Adipocyte (in vitro differentiated cells): ENCODE results near the gene PDIA5.

ENCODE experiments used
- DNase-seq: peaks from one replicate; pipeline ENCODE4 v3.0.0-alpha.2; 2015; ENCODE audit warnings: low read depth
- H3K27me3 ChIP-seq: replicated peaks from 2 replicates; pipeline ENCODE4 v1.7.0; 2013; ENCODE audit warnings: mild to moderate bottlenecking, low read length, moderate library complexity; ENCODE audit not compliant: control insufficient read depth, insufficient read depth
- H3K36me3 ChIP-seq: 2 replicates; pipeline ENCODE4 v1.7.0; 2013; ENCODE audit warnings: low read length, mild to moderate bottlenecking, moderate library complexity; ENCODE audit not compliant: control insufficient read depth, insufficient read depth, severe bottlenecking
- H3K4me1 ChIP-seq: 2 replicates; pipeline ENCODE4 v1.7.0; 2013; ENCODE audit warnings: mild to moderate bottlenecking, low read length, moderate library complexity; ENCODE audit not compliant: control insufficient read depth, insufficient read depth
- H3K4me3 ChIP-seq: 2 replicates; pipeline ENCODE4 v1.7.0; 2013; ENCODE audit warnings: mild to moderate bottlenecking, low read length, moderate library complexity
- H3K9ac ChIP-seq: 2 replicates; pipeline ENCODE4 v1.7.0; 2013; ENCODE audit warnings: mild to moderate bottlenecking, low read length, moderate library complexity
- H3K9me3 ChIP-seq: 2 replicates; pipeline ENCODE4 v1.7.0; 2013; ENCODE audit warnings: mild to moderate bottlenecking, low read length, moderate library complexity; ENCODE audit not compliant: control insufficient read depth

PDIA5 gene

GRCh38 chr3:123066896-123067688, at the start of gene PDIA5:
PDIA5 (plus strand) TSS chr3:123067025; CDS start chr3:123067165, 140 bp downstream.
- peaks cover 17% of the 10 kb centered on the region for H3K4me1 ChIP-seq
- peak; percentile 97 for DNase-seq
- H3K9ac ChIP-seq: peak within 1 kb of the TSS; percentile 90
- no peaks in the 10 kb centered on the region for H3K9me3 ChIP-seq
- H3K27me3 ChIP-seq: peaks cover 13% of the 10 kb centered on the region
- H3K36me3 ChIP-seq: no peaks in the 10 kb centered on the region
- H3K4me3 ChIP-seq: peak within 1 kb of the TSS; percentile 92

GRCh38 chr3:123018683-123019082, 48.1 kb upstream of the PDIA5 start:
- Histone ChIP-seq H3K27me3 (peaks cover 82% of the 10 kb centered on the region), H3K9me3 (peaks cover under 1% of the 10 kb centered on the region), H3K36me3 (no peaks in the 10 kb centered on the region), H3K4me3 (no peak overlapping the region), H3K9ac (no peak overlapping the region), H3K4me1 (no peaks in the 10 kb centered on the region)
- no peak for DNase-seq

- Histone ChIP-seq H3K4me3 (no peak overlapping the region), H3K27me3 (peaks cover 82% of the 10 kb centered on the region), H3K4me1 (no peaks in the 10 kb centered on the region), H3K36me3 (no peaks in the 10 kb centered on the region), H3K9me3 (peaks cover 5% of the 10 kb centered on the region), H3K9ac (no peak overlapping the region)
- DNase-seq: no peak
Measured at GRCh38 chr3:123019161-123019560, 47.7 kb upstream of the PDIA5 start.

- DNase-seq: no peak
- Histone ChIP-seq H3K27me3 (peaks cover 82% of the 10 kb centered on the region), H3K36me3 (no peaks in the 10 kb centered on the region), H3K4me1 (no peaks in the 10 kb centered on the region), H3K9me3 (peaks cover 9% of the 10 kb centered on the region), H3K4me3 (no peak overlapping the region), H3K9ac (no peak overlapping the region)
Measured at GRCh38 chr3:123019591-123019990, 47.2 kb upstream of the PDIA5 start.

GRCh38 chr3:123020709-123021108, 46.1 kb upstream of the PDIA5 start:
- DNase-seq: no peak
- peaks cover 81% of the 10 kb centered on the region for H3K27me3 ChIP-seq
- H3K4me3 ChIP-seq: no peak overlapping the region
- H3K36me3 ChIP-seq: no peaks in the 10 kb centered on the region
- no peaks in the 10 kb centered on the region for H3K4me1 ChIP-seq
- peaks cover 13% of the 10 kb centered on the region for H3K9me3 ChIP-seq
- no peak overlapping the region for H3K9ac ChIP-seq

GRCh38 chr3:123021388-123021787, 45.4 kb upstream of the PDIA5 start:
- Histone ChIP-seq H3K4me1 (peaks cover under 1% of the 10 kb centered on the region), H3K27me3 (peaks cover 82% of the 10 kb centered on the region), H3K9me3 (peaks cover 13% of the 10 kb centered on the region), H3K36me3 (no peaks in the 10 kb centered on the region), H3K4me3 (no peak overlapping the region), H3K9ac (no peak overlapping the region)
- no peak for DNase-seq

GRCh38 chr3:123021996-123022510, 44.8 kb upstream of the PDIA5 start:
- Histone ChIP-seq H3K4me1 (peaks cover 7% of the 10 kb centered on the region), H3K36me3 (no peaks in the 10 kb centered on the region), H3K9ac (no peak overlapping the region)

GRCh38 chr3:123024056-123024455, 42.8 kb upstream of the PDIA5 start:
- peaks cover 13% of the 10 kb centered on the region for H3K9me3 ChIP-seq
- H3K36me3 ChIP-seq: no peaks in the 10 kb centered on the region

More at GRCh38 chr3:123021996-123022510, 44.8 kb upstream of the PDIA5 start:
- H3K4me3 ChIP-seq: no peak overlapping the region
- peaks cover 88% of the 10 kb centered on the region for H3K27me3 ChIP-seq
- peaks cover 13% of the 10 kb centered on the region for H3K9me3 ChIP-seq
- no peak for DNase-seq

GRCh38 chr3:123025642-123026521, 40.9 kb upstream of the PDIA5 start:
- Histone ChIP-seq H3K27me3 (peaks cover 80% of the 10 kb centered on the region), H3K36me3 (no peaks in the 10 kb centered on the region), H3K9me3 (peaks cover 13% of the 10 kb centered on the region), H3K9ac (no peak overlapping the region), H3K4me1 (peaks cover 15% of the 10 kb centered on the region), H3K4me3 (no peak overlapping the region)
- DNase-seq: peak; percentile 13

More at GRCh38 chr3:123024056-123024455, 42.8 kb upstream of the PDIA5 start:
- Histone ChIP-seq H3K4me3 (no peak overlapping the region), H3K27me3 (peaks cover 80% of the 10 kb centered on the region), H3K4me1 (peaks cover 15% of the 10 kb centered on the region), H3K9ac (no peak overlapping the region)
- DNase-seq: no peak

DNA sequence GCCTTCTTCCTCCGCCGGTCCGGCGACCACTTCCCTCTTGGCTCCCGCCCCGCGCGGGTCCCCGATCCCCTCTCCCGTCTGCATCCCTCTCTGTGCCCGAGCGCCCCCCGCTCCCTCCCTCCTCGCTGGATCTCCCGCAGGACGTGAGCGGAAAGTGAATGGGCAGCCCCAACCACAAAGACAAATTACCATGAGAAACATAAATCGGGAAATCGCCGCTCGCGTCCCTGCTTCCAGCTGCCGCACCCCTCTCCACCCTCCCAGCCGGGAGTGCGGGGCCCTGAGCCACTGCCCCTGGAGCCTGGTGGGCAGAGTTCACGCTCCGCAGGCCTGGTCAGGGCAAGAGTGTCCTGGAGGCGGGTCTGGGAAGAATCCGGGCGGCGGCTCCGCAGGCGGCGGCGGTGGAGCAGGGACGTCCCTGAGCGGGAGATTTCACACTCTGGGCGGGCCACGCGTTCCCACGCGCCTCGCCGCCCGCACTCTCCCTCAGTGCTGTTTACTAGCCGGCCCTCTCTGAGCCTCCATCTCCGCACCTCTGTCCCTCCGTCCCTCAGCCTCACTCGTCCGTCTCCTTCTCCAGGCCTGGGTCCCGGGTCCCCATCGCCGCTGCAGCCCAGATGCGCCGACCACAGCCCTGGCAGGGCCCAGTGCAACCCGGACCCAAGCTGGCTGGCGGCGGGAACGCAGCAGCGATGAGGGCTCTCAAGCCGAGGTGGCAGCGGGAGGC, 40.1 kb upstream of the PDIA5 start:
- H3K9me3 ChIP-seq: peaks cover 13% of the 10 kb centered on the region
- DNase-seq: peak; percentile 44
- peaks cover 82% of the 10 kb centered on the region for H3K27me3 ChIP-seq
- peak overlapping the region; percentile 76 for H3K4me3 ChIP-seq
- peaks cover 15% of the 10 kb centered on the region for H3K4me1 ChIP-seq
- H3K9ac ChIP-seq: no peak overlapping the region
- no peaks in the 10 kb centered on the region for H3K36me3 ChIP-seq
